ENCODE results near the gene GRIP1.

GRIP1 gene

DNA sequence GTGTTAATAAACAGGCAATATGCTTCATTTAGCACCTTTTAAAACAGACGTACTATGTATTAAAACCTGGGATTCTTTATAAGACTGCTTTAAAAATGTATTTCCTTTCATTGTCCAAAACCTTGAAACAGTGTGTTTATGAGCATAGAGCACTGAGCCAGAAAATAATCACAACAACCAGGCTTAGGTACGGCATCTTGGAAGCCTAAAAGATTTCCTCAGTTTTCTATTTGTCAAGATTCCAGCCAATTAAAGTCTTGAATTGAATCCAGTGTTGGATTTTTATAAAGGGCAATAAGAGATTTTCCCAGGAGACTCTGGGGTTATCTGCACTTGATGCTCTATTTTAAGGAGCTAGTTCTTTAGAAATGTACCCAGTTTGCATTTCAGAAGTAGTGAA is 80.3 kb downstream of the GRIP1 start:
- H3K27ac ChIP-seq, result no peak overlapping the region
- TF ChIP-seq, protein P1, sequence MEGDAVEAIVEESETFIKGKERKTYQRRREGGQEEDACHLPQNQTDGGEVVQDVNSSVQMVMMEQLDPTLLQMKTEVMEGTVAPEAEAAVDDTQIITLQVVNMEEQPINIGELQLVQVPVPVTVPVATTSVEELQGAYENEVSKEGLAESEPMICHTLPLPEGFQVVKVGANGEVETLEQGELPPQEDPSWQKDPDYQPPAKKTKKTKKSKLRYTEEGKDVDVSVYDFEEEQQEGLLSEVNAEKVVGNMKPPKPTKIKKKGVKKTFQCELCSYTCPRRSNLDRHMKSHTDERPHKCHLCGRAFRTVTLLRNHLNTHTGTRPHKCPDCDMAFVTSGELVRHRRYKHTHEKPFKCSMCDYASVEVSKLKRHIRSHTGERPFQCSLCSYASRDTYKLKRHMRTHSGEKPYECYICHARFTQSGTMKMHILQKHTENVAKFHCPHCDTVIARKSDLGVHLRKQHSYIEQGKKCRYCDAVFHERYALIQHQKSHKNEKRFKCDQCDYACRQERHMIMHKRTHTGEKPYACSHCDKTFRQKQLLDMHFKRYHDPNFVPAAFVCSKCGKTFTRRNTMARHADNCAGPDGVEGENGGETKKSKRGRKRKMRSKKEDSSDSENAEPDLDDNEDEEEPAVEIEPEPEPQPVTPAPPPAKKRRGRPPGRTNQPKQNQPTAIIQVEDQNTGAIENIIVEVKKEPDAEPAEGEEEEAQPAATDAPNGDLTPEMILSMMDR (IDR thresholded peaks at IDR 0.05), result no peak
- no peak for TF ChIP-seq ZFX (IDR thresholded peaks at IDR 0.05; ENCODE audit: borderline replicate concordance)

DNA sequence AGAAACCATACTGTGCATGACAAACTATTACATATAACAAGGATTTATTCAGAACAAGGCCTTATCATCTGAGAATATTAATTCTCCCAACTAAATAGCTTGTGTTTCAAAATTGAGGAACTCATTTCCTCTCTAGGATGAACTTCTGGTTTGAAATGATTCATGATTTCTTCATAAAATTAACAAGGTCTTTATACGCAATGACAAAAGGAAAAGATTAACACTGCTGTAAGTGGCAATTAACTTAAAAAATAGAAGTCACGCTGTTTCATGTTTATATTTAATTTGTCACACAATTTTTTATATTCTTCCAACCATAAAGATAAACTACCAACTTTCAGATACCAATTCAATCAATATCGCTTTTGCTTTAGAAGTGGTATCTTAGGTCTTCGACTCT is 80.8 kb downstream of the GRIP1 start:
- no peak overlapping the region for H3K27ac ChIP-seq
- no peak for TF ChIP-seq ZFX (IDR thresholded peaks at IDR 0.05; ENCODE audit: borderline replicate concordance)
- TF ChIP-seq, protein P1 (IDR thresholded peaks at IDR 0.05), result no peak

DNA sequence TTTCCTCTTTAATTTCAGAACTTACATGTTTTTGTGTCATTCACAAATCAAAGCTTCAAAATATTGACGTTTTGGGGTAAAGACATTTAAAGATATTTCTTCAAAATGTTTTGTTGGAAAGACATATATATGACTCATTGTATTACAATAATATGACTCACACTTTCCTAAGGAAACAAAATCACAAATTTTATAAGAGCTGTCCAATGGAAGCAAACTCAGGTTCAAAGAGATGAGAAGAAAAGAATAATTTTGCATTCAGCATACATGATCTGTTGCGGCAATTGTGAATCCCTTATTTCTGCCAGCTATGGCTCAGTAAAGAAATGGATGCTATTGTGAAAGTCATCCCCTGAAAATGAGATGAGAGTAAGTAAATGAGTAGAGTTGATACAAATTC is 82.7 kb downstream of the GRIP1 start:
- TF ChIP-seq, protein P1 (IDR thresholded peaks at IDR 0.05), result no peak
- TF ChIP-seq ZFX (IDR thresholded peaks at IDR 0.05; ENCODE audit: borderline replicate concordance), result no peak
- H3K27ac ChIP-seq, result no peak overlapping the region

DNA sequence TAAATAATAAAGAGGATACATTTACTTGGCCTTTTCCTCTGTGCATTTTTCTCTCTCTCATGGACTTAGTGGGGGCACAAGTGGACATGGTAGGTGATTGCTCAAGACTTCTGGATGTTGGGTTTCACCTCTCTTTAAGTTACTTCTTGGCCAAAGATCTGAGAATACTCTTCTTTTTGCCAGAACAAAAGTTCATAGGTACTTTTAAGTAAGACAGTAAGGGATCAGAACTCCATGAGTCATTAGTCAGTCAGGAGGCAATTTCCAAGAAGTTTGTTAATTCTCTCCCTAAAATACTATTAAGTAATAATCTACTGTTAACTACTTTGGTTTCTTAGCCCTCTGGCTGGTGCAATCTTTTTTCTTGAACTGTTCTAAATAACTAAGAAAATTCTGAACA is 84.2 kb downstream of the GRIP1 start:
- no peak overlapping the region for H3K27ac ChIP-seq
- TF ChIP-seq ZFX (IDR thresholded peaks at IDR 0.05; ENCODE audit: borderline replicate concordance), result no peak
- TF ChIP-seq, protein P1 (IDR thresholded peaks at IDR 0.05), result no peak

DNA sequence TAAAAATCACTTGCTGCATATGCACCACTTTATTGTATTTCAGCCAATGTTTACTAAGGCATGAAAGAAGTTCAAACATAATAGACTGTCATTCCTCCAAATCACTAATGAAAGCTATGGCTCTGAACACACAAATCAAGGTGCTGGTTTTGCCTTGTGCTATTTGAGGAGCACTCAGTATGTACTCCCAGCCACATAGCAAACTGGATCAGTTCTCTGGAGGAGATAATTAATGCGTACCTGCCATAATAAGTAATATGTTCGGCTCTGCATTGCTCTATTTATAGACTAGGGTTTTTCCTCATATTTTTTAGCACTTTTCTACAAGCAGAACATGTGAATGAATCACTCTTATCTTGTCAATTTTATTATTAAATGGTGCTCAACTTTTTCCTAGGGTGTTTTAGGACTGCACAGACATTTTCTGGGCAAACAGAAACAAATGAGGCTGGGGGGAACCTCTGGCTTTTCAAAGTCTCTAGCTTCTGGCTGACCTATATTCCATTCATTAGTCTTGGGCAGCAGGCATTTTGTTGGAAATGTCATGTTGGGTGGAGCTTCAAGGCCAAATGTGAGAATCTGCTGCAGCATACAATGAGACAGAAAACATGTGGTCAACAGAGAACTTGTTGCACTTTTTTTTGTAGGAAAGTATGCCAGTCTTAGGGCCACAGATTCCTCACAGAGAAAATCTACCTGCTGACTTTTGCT is 88.4 kb downstream of the GRIP1 start:
- TF ChIP-seq, protein P1 (IDR thresholded peaks at IDR 0.05), result no peak
- TF ChIP-seq ZFX (IDR thresholded peaks at IDR 0.05; ENCODE audit: borderline replicate concordance), result no peak

DNA sequence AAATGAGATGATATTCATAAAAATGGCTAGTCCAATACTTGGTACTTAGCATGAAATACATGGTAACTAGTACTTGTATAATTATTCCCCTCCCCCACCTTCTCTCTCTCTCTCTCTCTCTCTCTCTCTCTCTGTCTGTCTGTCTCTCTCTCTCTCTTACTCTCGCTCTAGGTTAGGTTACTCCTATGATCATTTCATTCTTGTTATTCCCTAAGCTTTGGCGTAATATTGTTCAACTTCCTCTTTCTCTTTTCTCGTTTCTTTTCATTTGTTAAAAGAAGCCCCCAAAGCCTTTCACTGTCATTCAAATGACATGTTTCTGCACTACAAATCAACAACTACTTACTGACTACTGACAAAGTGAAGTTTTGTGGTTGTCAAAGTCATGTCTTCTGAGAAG is 89.8 kb downstream of the GRIP1 start:
- H3K27ac ChIP-seq, result no peak overlapping the region
- TF ChIP-seq, protein P1 (IDR thresholded peaks at IDR 0.05), result no peak
- no peak for TF ChIP-seq ZFX (IDR thresholded peaks at IDR 0.05; ENCODE audit: borderline replicate concordance)

More for the DNA sequence above, 88.4 kb downstream of the GRIP1 start:
- no peak overlapping the region for H3K27ac ChIP-seq

DNA sequence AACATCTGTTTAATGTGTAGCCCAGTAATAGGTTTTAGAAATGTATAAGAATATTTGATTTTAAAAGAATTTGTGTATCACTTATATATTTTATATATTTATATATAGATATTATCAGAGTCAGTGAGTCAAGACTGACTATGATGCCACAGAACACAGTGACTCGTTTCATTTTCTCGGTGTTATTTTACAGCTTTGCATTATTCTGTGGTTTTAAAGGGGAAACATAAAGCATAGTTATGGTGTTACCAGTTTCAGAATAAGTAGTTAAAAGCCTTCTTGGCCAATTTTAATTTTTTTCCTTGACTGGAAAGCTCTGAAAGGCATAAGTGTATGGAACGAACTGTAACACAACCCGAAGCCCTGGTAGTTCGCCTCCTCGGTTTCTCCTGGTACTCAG is 91.0 kb downstream of the GRIP1 start:
- H3K27ac ChIP-seq, result no peak overlapping the region
- TF ChIP-seq, protein P1 (IDR thresholded peaks at IDR 0.05), result no peak
- no peak for TF ChIP-seq ZFX (IDR thresholded peaks at IDR 0.05; ENCODE audit: borderline replicate concordance)

All from 22Rv1 (cell line).